Activated naive CD8-positive, alpha-beta T cell treated with anti-CD3 and anti-CD28 coated beads, Interleukin-2, amount 50 U/mL, for 16 hours (primary cell): Measurements from ENCODE around the gene PTGDS.

Experiments
- DNase-seq: peaks from one replicate; pipeline ENCODE4 v3.0.0-alpha.2; 2020; ENCODE audit warnings: low read depth, low spot score

Gene PTGDS

DNA sequence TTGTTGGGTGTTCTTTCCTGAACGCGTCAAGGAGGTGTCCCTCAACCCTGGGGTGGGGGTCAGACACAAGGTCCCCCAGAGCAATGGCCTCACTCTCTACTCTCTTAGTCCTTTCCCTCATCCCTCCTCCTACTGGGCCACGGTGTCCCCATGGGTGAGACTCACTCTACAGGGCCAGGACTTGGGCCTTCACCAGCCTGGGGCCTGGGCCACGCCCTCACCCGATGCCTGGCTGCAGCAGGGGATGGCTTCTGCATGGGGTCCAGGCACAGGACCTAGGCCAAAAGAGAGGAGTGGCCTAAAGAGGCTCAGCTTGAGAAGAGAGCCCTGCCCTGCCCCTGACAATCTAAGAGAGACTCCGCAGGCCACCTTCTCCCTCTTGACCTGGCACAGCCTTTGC, 19.4 kb upstream of the PTGDS start:
- DNase-seq, result no peak

DNA sequence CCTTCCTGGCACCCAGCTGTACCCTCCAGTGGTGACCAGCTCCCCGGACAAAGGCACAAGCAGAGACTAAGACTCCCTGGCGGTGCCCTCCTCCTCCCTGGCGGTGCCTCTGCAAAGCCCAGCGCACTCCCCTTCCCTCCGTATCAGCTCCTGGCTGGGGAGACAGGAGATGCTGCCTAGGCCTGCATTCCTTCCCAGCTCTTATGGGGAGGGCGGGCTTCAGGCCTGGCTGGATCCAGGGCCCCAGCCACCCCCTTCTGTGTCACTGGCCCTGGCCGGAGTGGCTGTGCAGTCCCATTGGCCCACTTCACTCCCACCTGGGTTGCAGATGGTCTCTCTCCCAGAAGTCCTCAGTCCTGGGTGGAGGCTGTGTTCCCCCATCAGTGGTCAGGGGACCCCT, 18.8 kb upstream of the PTGDS start:
- DNase-seq, result no peak

DNA sequence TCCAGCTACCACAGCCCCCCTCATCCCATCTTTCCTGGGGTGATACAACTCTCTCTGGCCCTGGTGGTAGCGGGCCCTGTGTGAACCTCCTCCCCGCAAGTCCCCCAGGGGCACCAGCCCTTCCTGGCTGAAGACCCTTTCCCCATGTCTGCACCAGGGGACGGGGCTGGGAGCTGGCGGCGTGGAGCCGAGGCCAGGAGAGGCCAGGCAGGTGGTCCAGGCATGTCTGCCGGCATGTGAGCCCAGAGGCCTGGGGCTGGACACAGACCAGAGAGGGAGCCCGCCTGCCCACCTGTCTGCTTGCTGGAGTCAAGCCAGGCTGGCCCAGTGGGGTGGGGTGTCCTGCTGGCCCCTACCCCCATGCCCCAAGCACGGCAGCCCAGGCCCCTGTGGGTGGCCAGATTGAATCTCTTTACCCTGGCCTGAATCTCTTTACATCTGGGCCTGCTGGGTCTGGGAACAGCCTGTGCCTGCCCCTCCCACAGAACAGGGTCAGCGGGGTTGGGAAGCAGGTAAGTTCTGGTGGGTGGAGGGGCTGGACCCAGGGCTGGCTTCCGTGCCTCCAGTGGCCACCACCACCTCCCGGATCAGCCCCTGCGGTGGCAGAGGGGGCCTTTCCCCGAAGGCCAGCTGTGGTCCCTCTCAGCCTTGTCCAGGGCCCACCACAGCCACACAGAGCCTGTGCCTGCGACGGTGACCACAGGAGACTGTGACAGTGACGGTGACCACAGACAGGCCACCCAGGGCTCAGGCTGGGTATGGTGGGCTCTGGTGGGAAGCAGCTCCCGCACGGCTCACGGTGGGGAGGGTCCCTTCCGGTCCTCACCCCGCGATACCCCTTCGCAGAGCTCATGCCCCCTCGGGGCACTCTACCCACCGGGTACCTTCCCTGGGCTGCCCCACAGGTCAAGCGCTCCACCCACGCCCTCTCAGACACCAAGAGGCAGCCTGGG, 18.1 kb upstream of the PTGDS start:
- DNase-seq, result no peak

DNA sequence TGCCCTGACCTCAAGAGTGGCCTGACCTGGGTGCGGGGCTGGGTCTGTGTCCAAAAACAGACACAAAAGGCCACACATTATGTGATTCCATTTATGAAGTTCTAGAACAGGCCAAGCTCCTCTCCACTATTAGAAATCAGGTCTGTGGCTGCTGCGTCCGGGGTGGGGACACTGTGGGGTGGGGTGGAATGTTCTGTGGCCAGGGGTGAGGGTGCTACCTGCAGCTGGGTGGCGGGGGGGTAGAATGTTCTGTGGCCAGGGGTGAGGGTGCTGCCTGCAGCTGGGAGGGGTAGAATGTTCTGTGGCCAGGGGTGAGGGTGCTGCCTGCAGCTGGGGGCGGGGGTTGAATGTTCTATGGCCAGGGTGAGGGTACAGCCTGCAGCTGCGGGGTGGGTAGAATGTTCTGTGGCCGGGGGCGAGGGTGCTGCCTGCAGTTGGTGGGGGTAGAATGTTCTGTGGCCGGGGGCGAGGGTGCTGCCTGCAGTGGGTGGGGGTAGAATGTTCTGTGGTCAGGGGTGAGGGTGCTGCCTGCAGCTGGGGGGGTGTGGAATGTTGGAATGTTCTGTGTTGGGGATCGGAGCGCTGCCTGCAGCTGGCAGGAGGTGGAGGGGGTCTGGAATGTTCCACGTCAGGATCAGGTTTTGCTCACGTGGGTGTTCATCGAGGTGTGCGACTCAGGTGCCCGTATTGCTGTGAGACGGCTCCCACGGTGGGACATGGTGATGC, 16.9 kb upstream of the PTGDS start:
- no peak for DNase-seq

DNA sequence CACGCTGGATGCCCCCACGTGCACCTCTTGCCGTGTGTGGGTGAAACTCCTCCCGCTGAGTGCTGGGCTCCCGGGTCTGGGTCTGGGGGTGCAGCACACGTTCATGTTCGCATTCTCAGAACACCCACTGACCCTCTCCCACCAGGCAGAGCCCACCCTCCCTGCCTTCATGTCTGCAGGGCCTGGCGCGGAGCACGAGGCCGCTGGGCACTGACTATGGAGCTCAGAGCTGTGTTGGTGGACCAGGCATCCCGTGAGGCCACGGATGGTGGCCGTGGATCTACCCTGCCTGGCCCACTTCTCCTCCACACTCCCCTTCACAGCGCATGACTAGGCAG, 16.4 kb upstream of the PTGDS start:
- DNase-seq, result no peak

DNA sequence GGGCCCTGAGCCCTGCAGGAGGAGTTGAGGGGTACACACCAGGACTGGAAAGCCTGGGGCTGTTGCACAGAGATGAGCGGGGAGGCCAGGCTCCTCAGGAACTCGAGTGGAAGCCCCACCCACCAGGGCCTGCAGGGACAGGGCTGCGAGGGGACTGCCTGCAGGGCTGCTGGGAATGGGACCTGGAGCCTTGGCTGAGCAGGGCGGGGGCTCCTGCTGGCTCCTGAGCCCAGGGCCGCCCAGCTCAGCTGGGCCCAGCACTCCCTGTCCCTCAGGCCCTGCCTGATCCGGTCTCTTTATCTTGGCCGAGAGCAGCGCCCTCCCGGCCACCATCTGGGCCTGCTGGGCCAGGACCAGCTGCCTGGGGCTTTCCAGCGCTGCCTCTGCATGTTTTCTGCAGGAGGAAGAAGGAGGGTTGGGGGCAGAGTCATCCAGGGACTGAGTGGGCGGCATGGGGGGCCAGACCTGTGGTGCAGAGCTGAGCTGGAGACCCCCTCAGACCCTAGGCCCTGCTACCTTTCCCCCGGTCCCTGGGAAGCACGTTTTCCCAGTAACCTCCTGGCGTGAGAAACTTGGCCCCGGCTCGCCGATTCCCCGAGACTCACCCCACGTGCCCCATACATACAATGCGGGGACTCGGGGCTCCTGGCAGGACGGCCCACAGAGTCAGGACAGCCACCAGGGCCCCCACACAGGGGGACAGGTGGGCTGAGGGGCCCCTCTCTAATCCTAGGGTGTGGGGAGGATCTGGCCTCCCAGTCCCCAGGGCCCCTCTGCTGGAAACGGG, 15.8 kb upstream of the PTGDS start:
- DNase-seq, result no peak

DNA sequence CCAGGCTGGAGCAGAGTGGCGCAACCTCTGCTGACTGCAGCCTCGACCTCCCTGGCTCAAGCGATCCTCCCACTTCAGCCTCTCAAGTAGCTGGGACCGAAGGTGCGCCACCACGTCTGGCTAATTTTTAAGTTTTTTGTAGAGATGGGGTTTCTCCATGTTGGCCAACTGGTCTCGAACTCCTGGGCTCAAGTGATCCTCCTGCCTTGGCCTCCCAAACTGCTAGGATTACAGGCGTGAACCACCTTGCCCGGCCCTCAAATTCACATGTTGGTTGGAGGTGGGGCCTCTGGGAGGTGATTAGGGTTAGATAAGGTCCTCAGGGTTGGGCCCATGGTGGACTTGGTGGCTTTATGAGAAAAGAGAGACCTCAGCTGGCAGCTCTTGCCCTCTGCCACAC, 15.1 kb upstream of the PTGDS start:
- no peak for DNase-seq

DNA sequence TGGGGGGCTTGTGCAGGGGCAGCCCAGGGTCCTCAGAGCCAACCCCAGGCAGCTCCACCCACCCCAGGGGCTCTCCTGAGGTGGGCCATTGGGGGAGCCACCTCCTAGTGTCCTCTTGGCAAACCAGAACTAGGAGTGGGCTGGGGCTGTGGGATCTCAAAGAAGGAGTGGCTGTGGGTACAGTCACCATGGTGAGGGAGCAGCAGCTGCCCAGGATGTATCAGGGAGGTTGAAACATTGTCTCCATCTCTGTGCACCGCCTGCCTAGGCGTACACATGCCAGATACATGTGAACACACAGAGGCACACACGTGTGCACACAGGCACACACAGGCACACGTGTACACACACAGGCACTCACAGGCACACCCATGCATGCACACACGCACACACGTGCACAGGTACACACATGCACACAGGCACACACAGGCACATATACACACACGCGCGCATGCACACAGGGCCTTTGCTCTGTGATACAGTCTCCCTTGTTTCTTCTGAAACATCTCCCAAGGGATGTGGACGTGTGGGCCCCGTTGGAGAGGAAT, 14.5 kb upstream of the PTGDS start:
- no peak for DNase-seq

DNA sequence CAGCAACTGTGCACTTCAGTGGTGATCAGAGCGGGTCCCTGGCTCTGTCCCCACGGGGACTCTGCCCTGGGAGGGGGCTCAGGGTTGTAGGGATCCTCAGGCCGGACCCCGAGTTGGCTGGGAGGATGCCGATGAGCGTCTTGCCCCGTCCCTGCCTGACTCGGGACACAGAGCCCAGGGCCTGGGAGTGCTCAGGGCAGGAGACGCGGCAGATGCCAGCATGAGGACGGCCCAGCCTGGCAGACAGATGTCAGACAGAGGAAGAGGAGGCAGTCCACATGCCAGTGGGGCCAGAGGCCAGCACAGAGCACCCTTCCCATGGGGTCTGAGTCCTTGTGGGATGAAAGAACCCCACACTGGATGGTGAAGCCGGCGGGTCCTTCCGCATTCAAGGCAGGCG, 14.0 kb upstream of the PTGDS start:
- DNase-seq, result no peak

DNA sequence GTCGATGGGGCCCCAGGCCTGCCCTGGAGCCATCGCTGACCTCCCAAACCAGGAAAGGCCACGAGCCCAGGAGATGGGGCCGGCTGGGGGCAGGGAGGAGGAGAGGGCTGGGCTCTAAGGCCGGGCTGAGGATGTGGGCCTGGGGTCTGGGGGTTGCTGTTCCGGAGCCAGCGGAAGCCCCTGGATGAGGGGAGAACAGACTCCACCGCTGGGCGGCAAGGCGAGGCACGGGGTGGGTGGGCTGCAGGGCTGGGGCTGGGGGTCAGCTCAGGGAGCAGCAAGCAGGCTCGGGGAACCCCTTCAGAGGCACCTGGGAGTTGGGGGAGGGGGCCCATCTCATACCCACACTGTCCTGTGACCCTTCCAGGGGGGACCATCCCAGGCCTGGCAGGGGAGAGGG, 13.6 kb upstream of the PTGDS start:
- no peak for DNase-seq

DNA sequence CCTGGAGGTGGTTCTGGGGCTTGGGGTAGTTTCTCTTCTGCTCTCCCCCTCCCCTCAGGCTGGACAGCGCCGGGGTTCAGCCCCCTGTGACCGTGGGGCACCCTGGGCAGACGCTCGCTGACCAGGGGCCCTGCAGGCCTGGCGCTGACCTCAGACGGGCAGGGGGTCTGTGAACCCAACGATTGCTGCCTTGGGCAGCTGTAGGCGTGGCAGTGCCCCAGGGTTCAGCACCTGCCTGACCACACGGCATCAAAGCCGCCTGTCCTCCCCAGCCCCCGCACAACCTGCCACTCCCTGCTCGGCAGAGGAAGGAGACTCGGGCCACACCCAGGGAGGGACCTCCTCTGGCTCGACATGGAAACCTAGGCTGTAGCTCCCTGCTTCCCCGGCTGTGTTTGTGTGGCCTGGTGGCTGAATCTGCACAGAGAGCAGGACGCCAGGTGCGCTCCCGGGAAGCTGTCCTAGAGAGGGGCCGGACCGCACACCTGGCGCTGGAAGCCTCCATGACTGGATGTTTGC, 13.1 kb upstream of the PTGDS start:
- DNase-seq, result no peak

DNA sequence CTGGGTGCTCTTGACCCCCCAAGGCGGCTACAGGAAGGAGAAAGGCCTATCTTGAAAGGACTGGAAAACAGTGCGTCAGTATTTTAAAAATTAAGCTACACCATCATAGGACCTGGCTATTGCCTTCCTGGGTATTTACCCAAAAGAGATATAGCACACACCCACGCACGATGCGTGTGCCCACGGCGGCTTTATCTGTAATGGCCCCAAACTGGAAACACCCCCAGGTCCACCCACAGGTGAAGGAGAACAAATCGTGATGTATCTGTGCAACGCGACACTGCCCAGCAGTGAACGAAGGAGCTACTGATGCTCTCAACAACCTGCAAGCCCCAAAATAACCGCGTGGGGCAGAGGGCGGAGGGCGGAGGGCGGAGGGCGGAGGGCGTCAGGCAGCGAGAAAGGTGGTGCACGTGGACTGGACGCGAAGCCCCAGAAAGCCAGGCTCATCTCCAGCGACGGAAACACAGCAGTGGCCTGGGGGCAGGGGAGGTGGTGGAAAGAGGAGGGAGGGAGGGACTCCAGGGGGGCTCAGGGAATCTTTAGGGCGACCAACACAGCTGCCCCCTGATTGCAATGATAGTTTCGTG, 12.4 kb upstream of the PTGDS start:
- DNase-seq, result no peak

DNA sequence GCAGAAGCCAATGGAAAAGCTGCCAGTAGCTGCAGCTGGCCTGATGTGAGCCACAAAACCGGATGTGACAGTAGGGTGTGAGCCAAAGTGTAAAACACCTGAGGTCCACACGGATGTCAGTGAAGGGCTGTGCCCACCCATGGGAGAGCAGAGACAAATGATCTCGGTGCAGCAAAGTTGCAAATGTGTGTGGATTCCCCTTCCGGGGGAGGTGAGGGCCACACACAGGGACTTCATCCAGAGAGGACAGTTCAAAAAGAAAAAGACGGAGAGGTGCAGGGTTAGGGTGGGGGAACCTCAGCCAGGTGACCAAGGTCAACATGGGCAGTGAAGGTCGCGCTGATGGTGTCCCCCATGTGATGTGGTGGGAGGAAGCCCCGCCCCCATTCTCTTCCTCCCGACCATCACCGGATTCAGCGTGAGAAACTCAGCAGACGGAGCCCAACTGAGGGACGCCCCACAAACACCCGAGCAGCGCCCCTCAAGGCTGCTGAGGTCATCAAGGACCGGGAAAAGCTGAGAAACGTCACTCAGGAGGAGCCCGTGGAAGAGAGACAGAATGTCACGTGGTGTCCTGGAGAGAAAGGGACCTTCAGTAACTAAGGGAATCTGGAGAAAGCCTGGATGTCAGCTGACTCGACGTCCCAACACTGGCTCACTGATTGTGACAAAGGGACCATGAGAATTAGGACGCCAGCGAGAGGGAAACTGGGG, 11.4 kb upstream of the PTGDS start:
- DNase-seq, result no peak

DNA sequence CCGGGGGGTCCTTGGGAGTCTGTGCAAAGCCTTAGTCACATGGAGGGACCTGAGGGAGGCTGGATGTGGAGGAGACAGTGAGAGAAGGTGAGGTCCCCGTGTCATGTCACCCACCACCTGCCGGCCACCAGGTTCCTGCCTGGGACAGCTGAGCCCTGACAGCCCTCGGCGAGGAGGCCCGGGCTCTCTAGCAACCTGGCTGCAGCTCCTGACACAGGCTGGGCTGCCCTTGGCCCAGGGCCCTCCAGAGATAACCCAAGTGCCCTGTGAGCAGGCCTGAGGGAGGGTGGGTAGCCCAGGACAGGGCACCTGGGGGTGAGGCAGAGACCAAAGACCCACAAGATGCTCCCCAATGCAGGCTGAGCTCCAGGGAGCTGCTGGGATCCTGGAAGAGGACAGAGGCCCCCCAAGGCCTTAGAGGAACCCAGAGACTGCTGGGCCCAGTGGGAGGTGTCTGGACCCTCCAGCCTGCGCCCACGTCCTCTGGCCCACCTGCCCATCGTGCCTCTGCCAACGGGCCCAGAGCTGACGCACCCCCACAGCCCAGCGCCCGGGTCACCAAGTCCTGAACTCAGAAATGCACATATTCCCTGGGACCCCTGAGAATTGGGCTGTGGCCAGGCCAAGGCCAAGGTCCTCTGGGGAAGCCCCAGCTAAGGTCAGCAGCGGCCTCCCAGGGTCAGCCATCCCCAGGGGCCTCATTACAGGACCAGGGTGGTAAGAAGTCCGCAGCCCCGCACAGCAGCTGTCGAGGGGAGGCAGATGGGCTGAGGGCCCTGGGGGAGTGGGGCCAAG, 8.8 kb upstream of the PTGDS start:
- no peak for DNase-seq

DNA sequence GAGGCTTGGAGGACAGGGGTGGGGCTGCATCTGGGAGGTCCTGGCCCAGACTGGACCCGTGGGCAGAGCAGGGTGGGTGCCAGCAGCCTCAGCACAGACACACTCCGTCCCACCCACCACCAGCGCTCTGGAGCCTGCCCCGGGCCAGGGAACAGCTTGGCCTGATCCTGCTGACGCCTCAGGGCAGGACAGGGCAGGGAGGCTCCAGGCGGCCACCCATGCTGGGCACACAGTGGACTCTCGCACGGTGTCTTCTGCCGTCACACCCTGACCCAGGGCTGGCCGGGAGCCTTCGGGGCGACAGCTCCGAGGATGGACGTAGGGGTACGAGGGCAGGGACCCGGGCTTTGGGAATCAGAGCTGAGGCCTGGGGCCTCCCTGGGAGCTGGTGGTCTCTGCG, 8.2 kb upstream of the PTGDS start:
- no peak for DNase-seq

DNA sequence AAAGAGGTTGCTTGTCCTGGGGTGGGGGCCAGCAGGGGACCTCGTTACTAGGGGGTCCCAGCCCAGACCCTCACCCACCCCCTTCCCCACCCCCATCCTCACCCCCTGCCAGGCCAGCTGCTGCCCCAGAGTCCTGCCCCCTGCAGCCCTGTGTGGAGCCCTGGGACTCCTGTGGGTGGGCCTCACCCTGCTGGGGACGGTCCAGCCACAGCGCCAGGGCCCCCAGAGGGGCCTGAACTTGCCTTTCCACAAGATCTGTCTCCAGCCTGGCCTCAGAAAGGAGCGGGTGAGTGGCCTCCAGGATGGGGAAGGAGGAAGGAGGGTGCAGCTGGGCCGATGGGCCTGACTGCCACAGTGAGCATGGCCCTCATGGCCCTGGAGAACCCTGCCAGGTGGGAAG, 7.5 kb upstream of the PTGDS start:
- no peak for DNase-seq

DNA sequence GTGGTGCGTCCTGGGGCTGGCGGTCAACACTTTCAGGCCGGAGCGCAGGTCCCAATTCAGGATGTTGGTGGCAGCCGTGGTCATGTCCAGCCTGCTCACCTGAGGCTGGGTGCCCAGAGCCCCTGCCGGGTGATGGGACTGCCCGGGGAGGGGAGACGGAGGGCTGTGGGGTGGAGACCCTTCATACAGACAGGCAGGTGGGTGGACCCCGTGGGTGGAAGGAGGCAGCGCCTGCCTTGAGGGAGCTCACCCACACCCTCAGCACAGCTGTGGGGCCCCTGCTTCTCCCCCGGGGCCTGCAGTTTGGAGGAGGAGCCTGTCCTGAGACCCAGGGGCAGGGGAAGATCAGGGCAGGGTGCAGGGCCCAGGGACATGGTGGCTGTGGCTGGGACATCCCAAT, 6.9 kb upstream of the PTGDS start:
- DNase-seq, result no peak

DNA sequence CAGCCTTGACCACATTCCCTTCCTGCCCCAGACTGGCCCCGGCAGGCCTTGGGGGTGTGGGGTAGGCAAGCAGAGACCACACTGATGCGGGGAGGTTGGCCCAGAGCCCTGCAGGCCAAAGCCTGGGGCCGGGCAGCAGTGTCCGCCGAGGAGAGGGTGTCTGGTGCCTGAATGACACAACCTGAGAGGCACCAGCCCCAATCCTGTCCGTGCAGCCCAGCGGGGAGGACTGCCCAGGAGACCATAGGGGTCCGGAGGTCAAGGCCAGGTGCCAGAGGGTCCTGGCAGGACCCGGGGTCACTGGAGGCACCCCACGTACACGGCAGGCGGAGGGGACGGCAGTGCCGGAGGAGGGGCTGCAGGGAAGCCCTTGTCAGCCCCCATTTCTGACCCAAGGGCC, 5.6 kb upstream of the PTGDS start:
- no peak for DNase-seq

DNA sequence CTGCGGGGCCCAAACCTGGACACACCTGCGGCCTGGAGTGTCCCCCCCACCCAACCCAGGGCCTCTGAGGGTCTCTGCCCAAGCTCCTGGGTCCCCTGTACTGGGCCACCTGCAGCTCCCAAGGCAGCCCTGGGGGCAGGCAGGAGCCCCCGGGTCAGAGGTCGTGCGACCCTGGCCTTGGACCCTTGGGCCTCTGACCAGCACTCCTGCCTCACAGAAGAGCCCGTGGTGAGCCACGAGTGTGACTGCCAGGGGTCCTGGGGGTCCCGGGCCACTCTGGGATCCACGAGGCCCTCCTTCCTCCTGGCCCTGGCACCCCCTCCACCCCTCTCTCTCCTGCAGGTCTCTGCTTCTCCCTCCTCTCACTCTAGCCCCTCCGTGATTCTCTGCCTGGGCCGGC, 5.0 kb upstream of the PTGDS start:
- DNase-seq, result no peak

DNA sequence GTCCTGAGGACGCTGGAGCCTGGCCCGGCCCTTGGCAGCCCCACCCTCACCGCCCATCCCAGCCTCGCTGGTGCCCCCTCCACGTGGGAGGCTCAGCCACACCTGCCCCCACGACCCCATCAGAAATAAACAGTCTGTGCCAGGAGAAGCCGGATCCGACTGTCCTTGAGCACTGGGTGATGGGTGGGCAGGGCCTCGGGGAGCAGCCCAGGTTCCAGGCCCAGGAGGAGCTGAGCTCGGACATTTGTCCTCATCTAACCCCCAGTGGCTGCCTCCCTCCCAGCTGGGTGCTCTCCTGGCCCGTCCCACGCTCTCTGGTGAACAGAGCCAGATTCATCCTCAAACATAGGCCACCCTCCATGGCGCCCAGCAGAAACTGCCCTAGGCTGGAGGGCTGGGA, 4.6 kb upstream of the PTGDS start:
- DNase-seq, result no peak
